Testis (tissue), 3 donors: ENCODE results near the gene B3GNT7. TPM values are rescaled to one million over a fixed set of nuclear protein-coding genes. Genes with fewer than 3 reads are reported as not detected.
"Not testable (repeated sequence)": the region's sequence is repeated elsewhere in the genome, so short reads cannot be mapped to it uniquely, and the experiment has no call there.

Experiments
- DNase-seq: peaks from one replicate; pipeline ENCODE4 v3.0.0-alpha.2; 2019
- H3K27ac ChIP-seq, 2 donors: fragments of 200-600 bp; sonication (generic); one replicate each; pipeline ENCODE4 v1.5.1; 2019
- H3K27me3 ChIP-seq: fragments of 200-600 bp; sonication (generic); one replicate; pipeline ENCODE4 v1.5.1; 2019
- H3K36me3 ChIP-seq: fragments of 200-600 bp; sonication (generic); one replicate; pipeline ENCODE4 v1.5.1; 2017; ENCODE audit warnings: low read depth; ENCODE audit errors: missing control alignments
- H3K4me1 ChIP-seq: fragments of 200-600 bp; sonication (generic); one replicate; pipeline ENCODE4 v1.5.1; 2019
- H3K4me3 ChIP-seq, 2 donors: fragments of 200-600 bp; sonication (generic); one replicate each; pipeline ENCODE4 v1.5.1; 2017 to 2019
- H3K9me3 ChIP-seq: fragments of 200-600 bp; sonication (generic); one replicate; pipeline ENCODE4 v1.5.1; 2017
- CTCF ChIP-seq, 3 experiments: fragments of 450-650 bp in 2 of 3; fragments of 200-600 bp in 1 of 3; sonication (generic) in 1 of 3; IDR thresholded peaks; one replicate each; pipeline ENCODE4 v1.5.1; 2016 to 2019; ENCODE audit warnings: antibody characterized with exemption in 3 of 3, mild to moderate bottlenecking in 2 of 3, moderate library complexity in 1 of 3
- POLR2A ChIP-seq: fragments of 450-650 bp; IDR thresholded peaks from one replicate; pipeline ENCODE4 v1.6.1; 2017; ENCODE audit warnings: antibody characterized with exemption, mild to moderate bottlenecking, moderate library complexity
- WGBS, 2 donors: methylation state at CpG; one replicate each; pipeline ENCODE4 v1.1.5; 2018; 5-methylcytosine and 5-hydroxymethylcytosine counted together
- intact Hi-C: fragments of 100-400 bp; cut with DNase I; formaldehyde crosslinking; loops from one replicate; pipeline ENCODE4 v1.15.1; 2023; ENCODE audit warnings: low total_unique reads
- polyA plus RNA-seq: library from polyadenylated mRNA; stranded (reverse); fragments of 350-450 nt; fragmentation: Illumina TruSeq; extraction: RNeasy Lipid Tissue Mini Kit (QIAGEN cat#74804); gene quantifications from one replicate; pipeline ENCODE4 v1.2.3, GENCODE V29; 2014; ENCODE audit warnings: low read depth, low replicate concordance; ENCODE audit not compliant: insufficient read depth
- total RNA-seq, 2 donors: library from RNA; depleted of rRNA; stranded (reverse); fragments of >200 nt; gene quantifications; one replicate each; pipeline ENCODE4 v1.2.3, GENCODE V29; 2016

The B3GNT7 gene
- total and polyA plus RNA-seq, 3 donors from 2014 or later = 2.6 to 5.0 (median 3.3) TPM

DNA sequence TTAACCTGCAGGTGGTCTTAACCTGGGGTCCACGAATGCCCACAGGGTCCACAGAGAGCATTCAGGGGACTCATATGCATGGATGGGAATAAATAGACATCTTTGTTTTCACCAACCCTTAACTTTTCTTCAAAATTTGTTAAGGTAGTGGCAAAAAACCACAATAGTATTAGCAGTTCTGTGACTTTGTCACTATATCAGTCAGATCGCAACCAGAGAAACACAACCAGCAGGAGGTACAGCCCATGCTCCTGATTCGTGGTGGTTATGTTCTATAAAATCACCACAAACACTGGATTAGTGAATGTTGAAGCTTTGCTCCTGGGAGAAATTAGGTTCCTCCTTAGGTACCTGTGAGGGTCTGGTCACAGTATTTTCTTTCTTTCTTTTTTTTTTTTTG, 31.6 kb downstream of the B3GNT7 start:
- 92% methylated on average over 3 of the region's 3 CpGs for WGBS, 2 donors
- H3K27ac ChIP-seq = no peak overlapping the region
- H3K9me3 ChIP-seq = no peaks in the 10 kb centered on the region
- TF ChIP-seq POLR2A (no peak), CTCF (IDR thresholded peaks at IDR 0.05) (no peak)
- no peaks in the 10 kb centered on the region for H3K36me3 ChIP-seq
- no peak for DNase-seq
- intact Hi-C loops = no loop called here
- no peak overlapping the region for H3K4me3 ChIP-seq
- no peaks in the 10 kb centered on the region for H3K27me3 ChIP-seq
- no peaks in the 10 kb centered on the region for H3K4me1 ChIP-seq

DNA sequence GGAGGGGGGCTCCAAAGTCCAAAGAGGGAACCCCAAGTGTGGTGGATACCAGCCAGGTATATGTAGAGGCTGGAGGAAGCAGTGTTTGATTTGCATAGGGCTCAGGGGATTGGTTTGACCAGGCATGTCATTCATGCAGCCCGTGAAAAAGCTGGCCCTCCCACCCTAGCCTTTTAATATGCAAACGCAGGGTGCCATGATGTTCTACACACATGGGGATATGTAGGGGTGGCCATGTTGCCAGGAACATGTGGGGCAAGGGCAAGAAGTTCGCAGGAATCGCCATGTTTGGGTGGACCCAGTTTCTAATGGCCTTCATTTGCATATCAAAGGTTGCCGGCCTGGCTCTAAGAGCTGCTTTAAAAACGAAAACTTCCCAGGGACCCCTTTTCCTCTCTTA, 33.6 kb downstream of the B3GNT7 start:
- Histone ChIP-seq H3K4me1 (no peaks in the 10 kb centered on the region), H3K9me3 (no peaks in the 10 kb centered on the region), H3K4me3 (no peak overlapping the region), H3K36me3 (no peaks in the 10 kb centered on the region), H3K27ac (no peak overlapping the region), H3K27me3 (no peaks in the 10 kb centered on the region)
- intact Hi-C loops = no loop called here
- no peak for DNase-seq
- WGBS, 2 donors = 79 to 84% methylated on average over 6 of the region's 6 CpGs
- TF ChIP-seq CTCF (IDR thresholded peaks at IDR 0.05) = no peak
- TF ChIP-seq POLR2A = no peak

- TF ChIP-seq CTCF (IDR thresholded peaks at IDR 0.05) = no peak
- TF ChIP-seq POLR2A = no peak
- intact Hi-C loops = no loop called here
- Histone ChIP-seq H3K9me3 (no peaks in the 10 kb centered on the region), H3K27ac (no peak overlapping the region), H3K4me3 (no peak overlapping the region), H3K27me3 (no peaks in the 10 kb centered on the region), H3K36me3 (no peaks in the 10 kb centered on the region), H3K4me1 (no peaks in the 10 kb centered on the region)
- DNase-seq = no peak
- 91 to 92% methylated on average over 3 of the region's 3 CpGs for WGBS, 2 donors
Measured at GRCh38 chr2:231429901-231430300, 34.4 kb downstream of the B3GNT7 start.

- H3K27ac ChIP-seq, intact Hi-C loops, H3K4me1 ChIP-seq, H3K9me3 ChIP-seq, DNase-seq, H3K4me3 ChIP-seq, H3K27me3 ChIP-seq, H3K36me3 ChIP-seq: not testable (repeated sequence)
- 87 to 92% methylated on average over 4 of the region's 4 CpGs for WGBS, 2 donors
Measured at GRCh38 chr2:231430437-231430836, 34.9 kb downstream of the B3GNT7 start.

- H3K4me1 ChIP-seq = no peaks in the 10 kb centered on the region
- intact Hi-C loops = no loop called here
- 92 to 93% methylated on average over 4 of the region's 4 CpGs for WGBS, 2 donors
- no peaks in the 10 kb centered on the region for H3K36me3 ChIP-seq
- H3K27me3 ChIP-seq = no peaks in the 10 kb centered on the region
- no peak for DNase-seq
- H3K4me3 ChIP-seq = no peak overlapping the region
- no peak overlapping the region for H3K27ac ChIP-seq
- H3K9me3 ChIP-seq = no peaks in the 10 kb centered on the region
- TF ChIP-seq POLR2A = no peak
- TF ChIP-seq CTCF (IDR thresholded peaks at IDR 0.05) = no peak
Measured at GRCh38 chr2:231431606-231432005, 36.1 kb downstream of the B3GNT7 start.
